Loucy (cell line): ENCODE measurements around the gene ESR2.

Experiments
- H2AFZ ChIP-seq: fragments of 200-600 bp; sonication (generic); 2 replicates; pipeline ENCODE4 v1.6.0; 2016; ENCODE audit warnings: antibody characterized with exemption, mild to moderate bottlenecking, low read length, moderate library complexity
- H3F3A ChIP-seq: fragments of 200-600 bp; 2 replicates; pipeline ENCODE4 v1.6.0; 2016; ENCODE audit warnings: antibody characterized with exemption, low read depth, mild to moderate bottlenecking
- H3K27me3 ChIP-seq: fragments of 200-600 bp; sonication (generic); 2 replicates; pipeline ENCODE4 v1.6.1; 2014; ENCODE audit warnings: low read length, mild to moderate bottlenecking; ENCODE audit not compliant: insufficient read depth, poor library complexity, severe bottlenecking
- H3K36me3 ChIP-seq: fragments of 200-600 bp; sonication (generic); 2 replicates; pipeline ENCODE4 v1.6.1; 2016; ENCODE audit warnings: low read length; ENCODE audit not compliant: insufficient read depth
- H3K4me1 ChIP-seq: fragments of 200-600 bp; sonication (generic); 2 replicates; pipeline ENCODE4 v1.5.1; 2014; ENCODE audit warnings: low read length, mild to moderate bottlenecking; ENCODE audit not compliant: insufficient read depth, poor library complexity, severe bottlenecking
- H3K4me2 ChIP-seq: fragments of 200-600 bp; sonication (generic); 2 replicates; pipeline ENCODE4 v1.6.0; 2014; ENCODE audit warnings: antibody characterized with exemption, low read length, low read depth, mild to moderate bottlenecking; ENCODE audit not compliant: poor library complexity, severe bottlenecking
- H3K4me3 ChIP-seq: fragments of 200-600 bp; sonication (generic); 2 replicates; pipeline ENCODE4 v1.5.1; 2014; ENCODE audit warnings: low read length, mild to moderate bottlenecking, mixed read lengths; ENCODE audit not compliant: poor library complexity, severe bottlenecking
- H3K79me2 ChIP-seq: fragments of 200-600 bp; sonication (generic); 2 replicates; pipeline ENCODE4 v1.6.1; 2014; ENCODE audit warnings: low read length; ENCODE audit not compliant: insufficient read depth
- H3K9ac ChIP-seq: fragments of 200-600 bp; sonication (generic); 2 replicates; pipeline ENCODE4 v1.6.0; 2014; ENCODE audit warnings: mild to moderate bottlenecking, low read depth, low read length, moderate library complexity; ENCODE audit not compliant: poor library complexity, severe bottlenecking
- H3K9me2 ChIP-seq: fragments of 200-600 bp; sonication (generic); replicated peaks from 2 replicates; pipeline ENCODE4 v1.6.1; 2016; ENCODE audit warnings: low read depth, low read length, mixed read lengths
- H3K9me3 ChIP-seq: fragments of 200-600 bp; sonication (generic); 2 replicates; pipeline ENCODE4 v1.6.1; 2014; ENCODE audit warnings: mild to moderate bottlenecking, antibody characterized with exemption, low read length, low read depth; ENCODE audit not compliant: insufficient read depth
- H4K20me1 ChIP-seq: fragments of 200-600 bp; sonication (generic); 2 replicates; pipeline ENCODE4 v1.6.0; 2014; ENCODE audit warnings: antibody characterized with exemption, low read length, mild to moderate bottlenecking; ENCODE audit not compliant: insufficient read depth, poor library complexity, severe bottlenecking
- EZH2phosphoT487 ChIP-seq: fragments of 200-600 bp; IDR thresholded peaks from 2 replicates; pipeline ENCODE4 v1.6.1; 2018; ENCODE audit warnings: antibody characterized with exemption, mild to moderate bottlenecking, moderate library complexity, borderline replicate concordance
- TF ChIP-seq, protein P1 (sequence below): fragments of 200-600 bp; sonication (generic); conservative IDR thresholded peaks from 2 replicates; pipeline ENCODE4 v1.5.1; 2014; ENCODE audit warnings: mild to moderate bottlenecking, antibody characterized with exemption, low read length

Gene ESR2

DNA sequence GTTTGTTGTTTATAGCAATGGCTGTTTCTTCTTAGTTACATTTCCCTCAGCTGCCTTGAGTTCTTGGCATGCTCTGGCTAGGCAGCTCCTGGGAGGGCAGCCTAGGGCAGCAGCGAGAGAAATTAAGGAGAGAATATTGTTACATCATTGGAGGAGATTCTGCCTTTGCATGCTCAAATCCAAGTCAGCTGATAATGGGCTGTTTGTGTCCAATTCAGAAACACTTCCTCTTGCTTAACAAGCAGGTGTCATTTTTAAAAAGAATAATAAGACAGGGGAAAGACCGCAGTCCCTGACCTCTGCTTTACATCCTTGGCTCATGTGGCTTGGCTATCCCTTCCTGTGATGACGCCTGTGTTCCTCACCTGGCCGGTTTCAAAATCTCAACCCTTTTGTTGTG is 76.9 kb downstream of the ESR2 start:
- no peaks in the 10 kb centered on the region for H3F3A ChIP-seq
- no peak overlapping the region for H2AFZ ChIP-seq
- no peak overlapping the region for H3K4me3 ChIP-seq
- no peak overlapping the region for H3K9ac ChIP-seq
- H3K27me3 ChIP-seq = no peaks in the 10 kb centered on the region
- H4K20me1 ChIP-seq = no peaks in the 10 kb centered on the region
- no peak for TF ChIP-seq EZH2phosphoT487
- TF ChIP-seq, protein P1, sequence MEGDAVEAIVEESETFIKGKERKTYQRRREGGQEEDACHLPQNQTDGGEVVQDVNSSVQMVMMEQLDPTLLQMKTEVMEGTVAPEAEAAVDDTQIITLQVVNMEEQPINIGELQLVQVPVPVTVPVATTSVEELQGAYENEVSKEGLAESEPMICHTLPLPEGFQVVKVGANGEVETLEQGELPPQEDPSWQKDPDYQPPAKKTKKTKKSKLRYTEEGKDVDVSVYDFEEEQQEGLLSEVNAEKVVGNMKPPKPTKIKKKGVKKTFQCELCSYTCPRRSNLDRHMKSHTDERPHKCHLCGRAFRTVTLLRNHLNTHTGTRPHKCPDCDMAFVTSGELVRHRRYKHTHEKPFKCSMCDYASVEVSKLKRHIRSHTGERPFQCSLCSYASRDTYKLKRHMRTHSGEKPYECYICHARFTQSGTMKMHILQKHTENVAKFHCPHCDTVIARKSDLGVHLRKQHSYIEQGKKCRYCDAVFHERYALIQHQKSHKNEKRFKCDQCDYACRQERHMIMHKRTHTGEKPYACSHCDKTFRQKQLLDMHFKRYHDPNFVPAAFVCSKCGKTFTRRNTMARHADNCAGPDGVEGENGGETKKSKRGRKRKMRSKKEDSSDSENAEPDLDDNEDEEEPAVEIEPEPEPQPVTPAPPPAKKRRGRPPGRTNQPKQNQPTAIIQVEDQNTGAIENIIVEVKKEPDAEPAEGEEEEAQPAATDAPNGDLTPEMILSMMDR = no peak
- H3K4me1 ChIP-seq = peaks cover 11% of the 10 kb centered on the region
- H3K4me2 ChIP-seq = no peak overlapping the region
- H3K9me3 ChIP-seq = no peaks in the 10 kb centered on the region
- no peaks in the 10 kb centered on the region for H3K9me2 ChIP-seq
- no peaks in the 10 kb centered on the region for H3K79me2 ChIP-seq
- H3K36me3 ChIP-seq = peaks cover 60% of the 10 kb centered on the region

DNA sequence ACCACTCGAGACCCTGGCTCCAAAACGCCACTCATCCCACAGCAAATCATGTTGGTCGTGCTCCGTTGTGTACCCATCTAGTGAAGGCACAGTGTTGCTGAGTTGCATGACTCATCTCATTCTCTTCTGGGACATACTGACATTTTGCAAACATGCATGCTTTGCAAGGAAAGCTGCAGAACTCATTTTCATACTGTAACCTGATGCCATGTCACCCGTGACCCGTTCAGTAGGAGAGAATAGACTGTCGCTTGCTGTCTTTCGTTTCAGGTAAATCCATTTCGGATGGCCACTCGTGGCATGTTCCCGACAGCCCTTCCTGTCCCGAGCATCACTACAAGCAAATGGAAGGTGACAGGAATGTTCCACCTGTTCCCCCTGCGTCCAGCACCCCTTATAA is 78.2 kb downstream of the ESR2 start:
- Histone ChIP-seq H3K36me3 (peaks cover 65% of the 10 kb centered on the region), H3K9me3 (no peaks in the 10 kb centered on the region), H2AFZ (no peak overlapping the region), H3K4me2 (no peak overlapping the region), H3K27me3 (no peaks in the 10 kb centered on the region), H3K9ac (no peak overlapping the region), H3F3A (no peaks in the 10 kb centered on the region), H3K9me2 (no peaks in the 10 kb centered on the region), H4K20me1 (no peaks in the 10 kb centered on the region), H3K4me3 (no peak overlapping the region), H3K79me2 (no peaks in the 10 kb centered on the region), H3K4me1 (peaks cover 7% of the 10 kb centered on the region)
- no peak for TF ChIP-seq EZH2phosphoT487
- TF ChIP-seq, protein P1 = no peak

- no peaks in the 10 kb centered on the region for H3K79me2 ChIP-seq
- TF ChIP-seq, protein P1 = no peak
- no peak for TF ChIP-seq EZH2phosphoT487
Observed at GRCh38 chr14:64215274-64215673, 78.9 kb downstream of the ESR2 start.

More at GRCh38 chr14:64215274-64215673, 78.9 kb downstream of the ESR2 start:
- peaks cover 4% of the 10 kb centered on the region for H3K4me1 ChIP-seq
- no peak overlapping the region for H3K9ac ChIP-seq
- no peaks in the 10 kb centered on the region for H4K20me1 ChIP-seq
- H3K36me3 ChIP-seq = peaks cover 62% of the 10 kb centered on the region
- no peak overlapping the region for H3K4me3 ChIP-seq
- no peaks in the 10 kb centered on the region for H3K9me3 ChIP-seq
- no peak overlapping the region for H2AFZ ChIP-seq
- H3K4me2 ChIP-seq = no peak overlapping the region
- no peaks in the 10 kb centered on the region for H3K27me3 ChIP-seq
- H3F3A ChIP-seq = no peaks in the 10 kb centered on the region
- no peaks in the 10 kb centered on the region for H3K9me2 ChIP-seq
